TTC549 (cell line): Measurements from ENCODE around the gene ATF2.
"Not testable (repeated sequence)": the region's sequence is repeated elsewhere in the genome, so short reads cannot be mapped to it uniquely, and the experiment has no call there.

Source experiments
- FAIRE-seq: peaks from 2 replicates; lab custom pipeline; 2012; peaks lifted over from hg19 to GRCh38; lab: Jason Lieb, UNC

ATF2 gene

GRCh38 chr2:175166216-175166824 lies 1.7 kb downstream of the ATF2 start:
- FAIRE-seq, result peak; percentile 15

DNA sequence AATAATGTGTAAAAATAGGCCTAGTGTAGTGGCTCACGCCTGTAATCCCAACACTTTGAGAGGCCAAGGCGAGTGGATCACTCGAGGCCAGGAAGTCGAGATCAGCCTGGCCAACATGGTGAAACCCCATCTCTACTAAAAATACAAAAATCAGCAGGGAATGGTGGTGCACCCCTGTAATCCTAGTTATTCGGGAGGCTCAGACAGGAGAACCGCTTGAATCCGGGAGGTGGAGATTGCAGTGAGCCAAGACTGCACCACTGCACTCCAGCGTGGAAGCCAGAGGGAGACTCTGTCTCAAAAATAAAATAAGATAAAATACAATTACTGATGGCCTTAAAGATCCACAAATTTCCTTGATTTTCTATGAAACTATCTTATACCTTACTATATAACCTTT lies 3.8 kb downstream of the ATF2 start:
- FAIRE-seq, result no peak

GRCh38 chr2:175158894-175159293 lies 9.1 kb downstream of the ATF2 start:
- no peak for FAIRE-seq

GRCh38 chr2:175156534-175156933 lies 11.5 kb downstream of the ATF2 start:
- FAIRE-seq, result no peak

GRCh38 chr2:175154661-175155082 lies 13.3 kb downstream of the ATF2 start:
- FAIRE-seq, result no peak

DNA sequence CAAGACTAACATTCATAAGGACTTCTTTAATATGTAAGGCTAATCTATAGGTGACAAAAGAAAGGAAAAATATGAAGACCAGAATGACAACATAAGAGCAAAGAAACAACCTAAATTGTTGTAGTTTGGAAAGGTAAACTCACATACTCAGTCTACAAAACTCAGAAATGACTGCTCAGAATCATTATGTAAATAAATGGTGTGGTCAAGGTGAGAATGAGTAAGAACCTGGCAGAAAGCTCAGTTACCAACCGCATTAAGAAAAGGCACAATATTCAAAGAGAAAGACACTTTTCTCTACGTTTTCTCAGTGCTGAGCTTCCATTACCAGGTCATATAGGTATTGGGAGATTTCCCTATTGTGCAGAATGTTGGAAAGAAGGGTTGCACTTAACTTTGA lies 15.8 kb downstream of the ATF2 start:
- no peak for FAIRE-seq

DNA sequence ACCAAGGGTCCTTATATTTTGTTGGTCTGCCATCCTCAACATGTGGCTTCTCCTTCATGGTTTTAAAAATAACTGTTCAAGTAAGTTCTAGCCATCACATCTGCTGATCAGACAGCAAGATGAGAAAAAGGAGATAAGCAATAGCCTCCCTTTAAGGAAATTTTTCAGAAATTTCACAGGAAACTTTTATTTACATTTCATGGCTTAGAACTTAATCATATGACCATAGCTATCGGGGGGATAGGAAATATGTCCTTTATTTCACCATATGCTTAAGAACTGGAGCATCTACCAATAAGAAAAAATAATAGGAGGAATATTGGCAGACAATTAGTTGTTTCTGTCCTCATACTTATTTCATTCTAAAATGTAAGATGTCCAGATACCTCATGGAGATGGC lies 16.2 kb downstream of the ATF2 start:
- FAIRE-seq, result no peak

DNA sequence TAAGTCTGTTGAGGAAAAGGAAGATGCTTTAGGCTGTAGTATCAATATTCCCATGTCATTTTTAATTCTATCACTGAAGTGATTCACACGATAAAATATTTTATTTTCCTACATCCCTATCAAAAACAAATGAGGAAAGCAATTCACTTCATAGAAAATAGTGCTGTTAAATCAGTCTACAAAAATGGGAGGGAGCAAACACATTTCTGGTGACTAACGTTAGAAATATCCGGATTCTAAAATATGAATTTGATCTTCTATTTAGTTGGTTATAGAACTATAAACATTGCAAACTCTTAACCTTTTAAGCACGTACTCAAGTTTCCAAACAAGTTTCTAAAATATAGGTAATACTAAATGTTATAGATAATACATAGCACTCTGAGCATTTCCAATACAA lies 20.8 kb downstream of the ATF2 start:
- FAIRE-seq, result no peak

GRCh38 chr2:175143678-175144077 lies 24.3 kb downstream of the ATF2 start:
- FAIRE-seq, result no peak

DNA sequence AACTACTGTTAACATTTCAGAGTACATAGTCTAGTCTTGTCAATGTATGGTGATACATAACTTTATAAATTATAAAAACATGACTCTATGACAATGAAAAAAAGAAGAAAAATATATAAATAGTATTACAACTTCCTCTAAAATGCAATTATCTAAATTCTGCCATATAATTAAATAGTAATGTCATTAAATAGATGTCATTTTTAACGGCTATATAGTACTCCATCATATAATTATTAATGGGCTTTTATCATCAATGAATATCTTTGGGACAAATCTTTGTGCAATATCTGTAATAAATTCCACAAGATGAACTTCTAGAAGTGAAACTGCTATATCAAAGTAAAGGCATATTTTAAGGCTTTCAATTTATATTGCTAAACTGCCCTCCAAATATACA lies 24.8 kb downstream of the ATF2 start:
- FAIRE-seq, result no peak

DNA sequence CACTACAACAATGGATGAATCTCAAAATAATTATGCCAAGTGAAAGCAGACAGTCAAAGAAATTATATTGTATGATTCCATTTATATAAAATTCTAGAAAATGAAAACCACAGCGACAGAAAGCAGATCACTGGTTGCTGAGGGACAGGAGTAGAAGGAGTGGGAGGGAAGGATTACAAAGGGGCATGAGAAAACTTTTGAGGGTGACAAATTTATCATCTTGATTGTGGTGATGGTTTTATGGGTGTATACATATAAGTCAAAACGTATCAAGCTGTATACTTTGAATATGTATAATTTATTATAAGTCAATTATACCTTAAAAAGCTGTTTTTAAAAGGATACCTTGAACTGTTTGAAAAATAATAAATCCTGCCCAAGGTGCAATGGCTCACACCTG lies 27.7 kb downstream of the ATF2 start:
- FAIRE-seq, result no peak

GRCh38 chr2:175137793-175138192 lies 30.2 kb downstream of the ATF2 start:
- FAIRE-seq, result no peak

DNA sequence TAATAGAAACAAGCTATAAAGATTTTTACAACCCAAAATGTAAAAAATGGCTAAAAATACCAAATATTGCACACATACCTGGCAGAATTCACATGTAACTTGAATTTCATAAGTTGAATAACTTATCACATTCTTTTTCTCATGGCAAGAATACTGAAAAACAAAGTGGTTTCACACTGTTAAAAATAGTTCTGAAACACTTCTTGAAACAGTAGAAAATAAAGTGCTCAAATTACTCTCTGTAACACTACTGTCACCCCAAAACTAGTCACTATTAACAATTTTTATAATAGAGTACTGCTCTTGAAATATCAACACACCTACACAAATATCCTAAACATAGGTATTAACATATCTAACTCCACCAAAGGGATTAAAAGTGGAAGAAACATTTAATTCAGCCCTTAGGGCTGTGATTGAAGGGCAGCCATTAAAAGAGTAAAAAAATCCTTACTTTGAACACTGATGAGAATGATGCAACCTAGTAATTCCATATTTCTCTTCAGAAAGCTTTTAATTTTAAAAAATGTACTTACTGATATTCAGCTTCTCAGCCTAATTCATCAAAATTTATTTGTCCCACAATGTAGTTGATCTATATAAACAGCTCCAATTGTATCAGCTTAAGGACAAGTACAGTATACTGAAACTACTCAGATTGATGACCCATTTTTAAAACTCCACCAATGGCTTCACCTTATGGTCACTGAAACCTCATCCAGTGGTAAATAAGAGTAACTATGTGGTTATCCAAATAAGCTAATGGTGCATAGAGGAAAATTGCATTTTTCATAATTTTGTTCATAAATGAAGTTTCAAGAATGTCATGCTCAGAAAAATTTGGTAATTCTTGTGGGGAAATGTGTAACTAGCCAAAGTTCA lies 31.4 kb downstream of the ATF2 start:
- FAIRE-seq, result no peak

GRCh38 chr2:175135862-175136261 lies 32.1 kb downstream of the ATF2 start:
- FAIRE-seq, result no peak

- FAIRE-seq, result no peak
Measured at GRCh38 chr2:175135177-175135576, 32.8 kb downstream of the ATF2 start.

DNA sequence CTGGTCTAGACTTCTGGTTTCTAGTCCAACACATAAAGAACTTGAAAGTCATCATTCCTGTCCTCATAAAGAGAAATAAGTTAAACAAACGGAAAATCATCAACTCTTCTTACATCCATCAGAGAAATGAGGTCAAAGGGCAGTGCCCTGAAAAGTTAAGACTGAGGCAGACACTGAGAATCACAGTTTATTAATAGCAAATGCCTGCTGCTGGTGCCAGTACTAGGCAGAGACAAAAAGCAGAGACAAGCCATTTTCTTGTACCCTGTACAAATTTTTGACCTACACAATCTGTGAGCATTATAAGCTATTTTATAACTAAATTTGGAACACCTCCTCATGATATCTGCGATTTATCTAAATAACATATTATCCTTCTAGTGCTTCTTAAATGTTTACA lies 36.8 kb downstream of the ATF2 start:
- FAIRE-seq, result no peak

DNA sequence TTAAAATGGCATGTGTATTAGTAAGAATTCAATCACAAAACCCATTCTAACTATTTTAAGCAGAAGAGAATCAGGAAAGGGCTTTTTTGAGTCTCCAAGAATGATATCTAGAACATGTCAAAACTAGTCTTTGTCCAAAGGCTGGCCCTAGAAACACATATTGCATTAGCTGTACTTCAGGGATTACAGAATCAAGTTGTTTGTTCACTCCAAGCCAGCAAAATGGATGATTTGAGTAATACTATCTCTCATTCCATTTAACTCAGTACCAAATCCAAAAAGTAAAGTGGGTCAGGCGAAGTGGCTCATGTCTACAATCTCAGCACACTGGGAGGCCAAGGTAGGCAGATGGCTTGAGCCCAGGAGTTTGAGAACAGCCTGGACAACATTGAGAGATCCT lies 41.3 kb downstream of the ATF2 start:
- no peak for FAIRE-seq

DNA sequence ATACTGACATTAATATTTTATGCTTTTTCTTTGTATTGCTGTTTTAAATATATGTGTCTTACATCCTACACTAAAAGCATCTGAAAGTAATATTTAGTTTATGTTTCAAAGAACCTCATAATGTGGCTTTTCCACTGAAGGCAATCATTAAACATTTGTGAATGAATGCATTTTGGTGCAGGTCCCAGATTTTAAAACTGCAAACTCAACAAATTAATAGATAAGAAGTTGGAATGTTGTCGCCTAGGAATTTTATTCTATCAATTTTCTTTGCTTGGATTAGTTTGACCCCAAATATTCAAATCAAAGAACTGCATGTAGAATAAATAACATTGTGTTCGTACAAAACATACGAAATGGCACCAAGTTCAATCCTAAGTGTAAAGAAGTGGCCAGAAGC lies 44.7 kb downstream of the ATF2 start:
- no peak for FAIRE-seq

GRCh38 chr2:175111200-175111657 lies 56.8 kb downstream of the ATF2 start:
- peak; percentile 97 for FAIRE-seq

DNA sequence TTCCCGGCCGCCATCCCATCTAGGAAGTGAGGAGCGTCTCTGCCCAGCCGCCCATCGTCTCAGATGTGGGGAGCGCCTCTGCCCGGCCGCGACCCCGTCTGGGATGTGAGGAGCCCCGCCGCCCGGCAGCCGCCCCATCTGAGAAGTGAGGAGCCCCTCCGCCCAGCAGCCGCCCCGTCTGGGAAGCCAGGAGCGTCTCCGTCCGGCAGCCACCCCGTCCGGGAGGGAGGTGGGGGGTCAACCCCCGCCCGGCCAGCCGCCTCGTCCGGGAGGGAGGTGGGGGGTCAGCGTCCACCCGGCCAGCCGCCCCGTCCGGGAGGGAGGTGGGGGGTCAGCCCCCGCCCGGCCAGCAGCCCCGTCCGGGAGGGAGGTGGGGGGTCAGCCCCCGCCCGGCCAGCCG lies 59.9 kb downstream of the ATF2 start:
- FAIRE-seq, result not testable (repeated sequence)

- FAIRE-seq, result no peak
Measured at GRCh38 chr2:175107146-175107545, 60.9 kb downstream of the ATF2 start.

GRCh38 chr2:175103191-175103590 lies 64.8 kb downstream of the ATF2 start:
- FAIRE-seq, result no peak

DNA sequence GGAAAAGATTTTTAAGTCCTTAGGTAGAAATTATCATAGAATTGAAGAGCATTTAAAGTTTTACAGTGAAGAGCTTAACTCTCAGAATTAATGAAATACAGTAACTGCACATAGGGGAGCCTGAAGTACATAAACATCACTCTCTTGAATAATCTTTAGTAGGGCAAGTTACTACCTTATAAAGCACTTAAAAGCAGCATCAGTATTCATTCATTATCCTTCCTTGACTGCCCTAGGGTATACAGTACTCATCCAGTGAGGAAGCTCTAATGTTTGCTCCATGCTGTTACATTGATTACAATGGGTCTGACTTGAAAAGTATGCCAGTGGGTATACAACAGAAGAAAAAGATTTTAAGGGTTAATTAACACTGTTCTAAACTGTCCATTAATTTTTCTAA lies 66.5 kb downstream of the ATF2 start:
- no peak for FAIRE-seq

DNA sequence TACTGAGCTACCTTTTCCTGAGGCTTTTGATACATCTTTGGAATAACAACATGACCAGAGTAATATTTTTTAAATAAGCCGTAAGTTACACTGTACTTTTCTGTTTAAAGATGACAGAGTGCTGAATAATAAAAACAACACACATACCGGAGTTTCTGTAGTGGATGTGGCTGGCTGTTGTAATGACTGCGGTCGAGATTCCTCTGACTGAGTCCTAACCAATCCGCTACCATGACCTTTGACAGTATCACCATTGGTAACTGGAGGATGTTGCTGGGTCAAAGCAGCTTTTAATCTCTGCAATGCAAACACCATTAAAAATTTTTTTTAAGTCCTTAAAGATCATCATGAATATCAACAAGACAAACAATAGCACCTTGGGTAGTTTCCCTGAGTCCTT lies 70.7 kb downstream of the ATF2 start:
- no peak for FAIRE-seq
